GM18861 (cell line): ENCODE measurements around the gene ANKRD33B.
"Not testable (repeated sequence)": the region's sequence is repeated elsewhere in the genome, so short reads cannot be mapped to it uniquely, and the experiment has no call there.

ENCODE experiments used
- ATAC-seq: cut with Tn5 transposase; IDR thresholded peaks from one replicate; pipeline ENCODE4 v1.9.1; 2021; ENCODE audit not compliant: unreplicated experiment

ANKRD33B gene

DNA sequence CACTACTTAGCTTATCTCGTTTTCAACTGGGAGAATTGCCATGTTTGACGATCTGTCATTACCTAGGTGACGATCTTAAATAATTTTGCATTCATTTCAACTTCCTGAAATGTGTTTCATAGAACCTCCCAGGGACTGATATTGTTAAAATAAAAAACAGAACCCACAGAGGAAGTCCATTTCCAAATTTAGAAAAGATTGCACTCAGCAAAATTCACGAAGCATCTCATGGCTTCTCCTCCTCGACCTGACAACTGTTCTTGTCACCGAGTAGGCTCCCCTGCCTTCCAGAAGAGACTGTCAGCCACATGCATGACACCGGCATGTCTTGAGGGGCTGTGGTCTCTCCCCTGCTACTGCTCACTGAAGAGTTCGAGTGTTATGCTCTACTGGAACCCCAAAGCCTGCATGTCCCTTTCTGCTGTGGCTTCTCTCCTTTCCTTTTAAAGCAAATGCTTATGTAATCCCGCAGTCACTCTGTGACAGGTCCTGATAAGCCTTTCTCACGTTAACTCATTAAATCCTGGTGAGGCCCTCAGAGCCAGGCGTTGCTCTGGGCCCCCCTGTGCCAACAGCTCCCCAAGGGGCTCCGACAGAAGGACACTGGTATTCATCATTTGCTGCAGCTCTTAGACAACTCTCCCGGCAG is 26.8 kb upstream of the ANKRD33B start:
- peak; percentile 57 for ATAC-seq

DNA sequence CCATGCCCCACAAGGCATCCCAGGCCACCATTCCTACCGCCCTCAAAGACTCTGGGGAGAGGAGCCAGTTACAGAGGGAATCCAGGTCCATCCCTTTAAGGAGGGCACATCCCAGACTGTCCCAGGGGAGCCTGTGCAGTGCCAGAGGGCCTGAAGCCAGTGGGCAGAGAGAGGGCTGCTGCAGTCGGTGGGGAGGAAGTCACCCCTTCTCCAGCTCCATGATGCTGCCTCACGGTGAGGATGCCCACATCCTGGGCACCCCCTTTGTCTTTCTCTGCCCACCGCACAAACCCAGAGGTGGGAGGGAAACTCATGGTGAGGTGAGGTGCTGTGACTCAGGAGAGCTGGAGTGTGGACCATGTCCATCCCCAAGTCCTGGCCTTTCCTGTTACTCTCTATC is 26.2 kb upstream of the ANKRD33B start:
- peak; percentile 22 for ATAC-seq

DNA sequence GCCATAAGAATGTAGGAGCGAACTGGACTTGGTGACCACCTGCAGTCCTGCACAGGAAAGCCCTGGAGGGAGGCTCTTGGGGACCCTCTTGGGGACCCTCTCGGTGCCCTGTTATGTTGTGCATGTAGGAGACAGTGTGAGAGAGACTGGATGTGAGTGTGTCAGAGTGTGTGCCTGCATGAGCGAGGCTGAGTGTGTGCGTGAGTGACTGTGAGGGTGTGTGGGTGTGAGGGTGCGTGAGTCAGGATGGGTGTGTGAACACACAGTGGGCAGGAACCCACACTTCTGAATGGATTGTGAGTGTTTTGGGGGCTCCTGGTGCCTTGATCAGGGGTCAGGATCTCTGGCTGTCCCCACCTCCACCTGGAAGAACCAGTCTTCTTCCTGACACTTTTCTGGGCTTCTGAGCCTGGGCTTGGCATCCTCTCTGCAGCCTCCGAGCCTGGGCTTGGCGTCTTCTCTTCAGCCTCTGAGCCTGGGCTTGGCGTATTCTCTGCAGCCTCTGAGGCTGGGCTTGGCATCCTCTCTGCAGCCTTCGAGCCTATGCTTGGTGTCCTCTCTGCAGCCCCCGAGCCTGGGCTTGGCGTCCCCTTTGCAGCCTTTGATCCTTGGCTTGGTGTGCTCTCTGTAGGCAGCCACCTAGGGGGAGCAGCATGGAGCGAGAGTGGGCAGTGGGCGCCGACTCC is 25.6 kb upstream of the ANKRD33B start:
- no peak for ATAC-seq

DNA sequence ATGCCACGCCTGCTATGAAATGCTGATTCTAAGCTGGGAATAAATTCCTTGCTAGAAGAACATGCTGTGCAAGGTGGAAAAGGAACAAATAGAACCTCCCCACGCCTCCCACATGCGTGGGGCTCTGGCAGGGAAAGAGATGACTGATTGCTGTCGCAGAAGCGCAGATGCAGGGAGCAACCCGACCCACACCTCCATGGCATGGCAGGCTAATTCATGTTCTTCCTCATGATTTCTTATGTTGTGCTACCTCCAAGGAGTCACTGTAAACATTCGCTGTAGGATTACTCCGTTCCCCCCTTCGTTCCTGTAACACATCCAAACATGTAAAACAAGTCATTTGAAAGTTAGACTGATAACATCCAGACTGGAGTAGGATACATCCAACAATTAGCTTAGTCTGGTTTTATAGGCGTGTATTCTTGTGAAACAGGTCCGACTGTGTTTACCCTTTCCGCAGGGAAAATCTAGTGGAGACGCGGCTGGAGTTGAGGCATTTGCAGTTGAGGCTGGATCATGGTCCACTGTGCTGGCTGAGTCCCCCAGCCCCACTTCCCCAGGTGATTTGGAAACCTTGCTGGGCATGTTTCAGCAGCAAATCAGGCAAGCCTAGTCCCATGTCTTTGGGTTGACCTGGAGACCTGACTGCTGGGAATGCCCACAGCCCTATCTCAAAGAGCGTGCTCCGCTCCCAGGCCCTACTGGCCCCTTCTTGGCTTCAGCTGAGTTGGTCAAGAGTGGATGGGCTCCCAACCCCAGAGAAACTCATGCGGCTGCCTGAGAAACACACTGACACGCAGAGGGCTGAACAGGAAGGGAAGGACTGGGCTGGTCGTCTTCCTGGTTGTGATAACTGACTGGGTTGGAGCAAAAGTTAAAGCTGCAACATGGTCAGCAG is 24.8 kb upstream of the ANKRD33B start:
- ATAC-seq: no peak

DNA sequence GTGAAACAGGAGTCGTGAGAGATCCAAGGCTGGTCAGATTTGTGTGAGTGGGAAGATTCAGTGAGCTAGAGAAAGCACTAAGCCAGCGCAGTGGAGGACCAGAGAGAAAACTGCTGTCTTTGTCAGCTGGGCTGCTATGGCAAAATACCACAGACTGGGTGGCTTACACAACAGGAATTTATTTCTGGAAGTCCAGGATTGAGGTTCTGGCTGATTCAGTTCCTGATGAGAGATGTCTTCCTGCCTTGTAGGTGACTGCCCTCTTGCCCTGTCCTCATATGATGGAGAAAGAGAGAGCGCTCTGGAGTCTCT is 24.2 kb upstream of the ANKRD33B start:
- no peak for ATAC-seq

DNA sequence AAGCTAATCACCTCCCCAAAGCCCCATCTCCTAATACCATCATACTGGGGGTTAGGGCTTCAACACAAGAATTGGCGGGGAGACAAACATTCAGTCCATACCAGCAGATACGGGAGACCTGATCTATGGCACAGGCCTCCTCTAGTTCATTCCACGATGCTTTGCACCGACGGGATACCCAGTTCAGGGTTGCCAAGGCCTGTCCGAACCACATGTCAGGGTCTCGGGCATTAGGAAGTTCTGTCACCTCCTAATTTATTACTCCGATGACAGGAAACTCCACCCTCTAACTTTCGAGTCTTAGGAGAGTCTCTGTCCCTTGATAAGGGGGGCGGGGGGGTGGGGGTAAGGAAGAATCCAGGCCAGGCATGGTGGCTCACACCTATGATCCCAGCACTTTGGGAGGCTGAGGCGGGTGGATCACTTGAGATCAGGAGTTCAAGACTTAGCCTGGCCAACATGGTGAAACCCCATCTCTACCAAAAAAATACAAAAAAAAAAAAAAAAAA is 23.8 kb upstream of the ANKRD33B start:
- ATAC-seq: no peak

DNA sequence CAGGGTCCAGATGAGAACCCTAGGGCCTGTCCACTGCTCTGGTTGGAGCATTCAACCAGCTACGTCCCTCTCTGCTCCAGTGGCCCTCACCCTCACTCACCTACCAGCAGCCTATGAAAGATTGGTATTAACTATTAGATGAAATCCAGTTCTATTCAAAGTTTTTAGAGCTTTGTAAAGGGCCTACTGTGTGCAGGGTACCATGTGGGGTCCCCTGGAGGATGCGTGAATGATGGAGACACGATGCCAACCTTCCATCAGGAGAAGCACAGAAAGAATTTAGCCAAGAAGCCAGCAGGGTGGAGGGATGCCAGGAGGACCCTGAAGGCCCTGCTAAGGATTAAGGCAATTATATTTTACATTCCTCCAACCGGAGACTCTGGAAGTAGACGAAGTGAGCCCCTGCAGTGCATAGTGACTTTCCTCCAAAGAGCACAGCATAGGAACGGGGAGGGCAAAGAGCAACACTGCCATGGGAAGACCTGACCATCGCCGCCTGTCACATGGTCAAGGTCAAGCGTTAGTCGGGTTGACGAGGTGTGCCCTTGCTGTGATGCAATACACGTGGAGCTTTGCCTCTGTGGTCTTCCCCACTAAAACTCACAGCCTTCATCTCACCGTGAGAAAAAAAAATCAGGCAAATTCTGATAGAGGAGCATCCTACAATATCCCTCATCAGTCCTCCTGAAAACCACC is 22.8 kb upstream of the ANKRD33B start:
- ATAC-seq: no peak

DNA sequence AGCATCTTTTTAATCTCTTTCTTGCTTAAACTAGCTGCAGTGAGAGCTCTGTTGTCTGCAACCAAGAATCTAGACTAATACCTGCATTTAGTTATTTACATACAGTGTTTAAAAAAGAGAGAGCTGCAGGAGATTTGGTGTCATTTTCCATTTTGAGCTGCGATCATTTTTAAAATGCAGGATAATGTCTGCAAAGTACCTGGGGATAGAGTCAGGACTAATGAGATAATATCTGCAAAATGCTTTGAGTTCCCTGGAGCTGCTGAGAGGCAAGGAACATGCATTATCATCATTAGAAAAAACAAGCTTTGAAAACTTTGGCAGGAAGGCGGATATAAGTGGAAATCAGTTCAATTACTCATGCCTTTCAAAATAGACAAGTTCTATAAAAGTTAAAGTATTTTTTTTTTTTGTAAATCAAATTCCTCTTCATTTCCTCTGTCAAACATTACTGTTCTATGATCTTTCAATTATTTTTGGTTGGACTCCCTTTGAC is 21.8 kb upstream of the ANKRD33B start:
- ATAC-seq: no peak

DNA sequence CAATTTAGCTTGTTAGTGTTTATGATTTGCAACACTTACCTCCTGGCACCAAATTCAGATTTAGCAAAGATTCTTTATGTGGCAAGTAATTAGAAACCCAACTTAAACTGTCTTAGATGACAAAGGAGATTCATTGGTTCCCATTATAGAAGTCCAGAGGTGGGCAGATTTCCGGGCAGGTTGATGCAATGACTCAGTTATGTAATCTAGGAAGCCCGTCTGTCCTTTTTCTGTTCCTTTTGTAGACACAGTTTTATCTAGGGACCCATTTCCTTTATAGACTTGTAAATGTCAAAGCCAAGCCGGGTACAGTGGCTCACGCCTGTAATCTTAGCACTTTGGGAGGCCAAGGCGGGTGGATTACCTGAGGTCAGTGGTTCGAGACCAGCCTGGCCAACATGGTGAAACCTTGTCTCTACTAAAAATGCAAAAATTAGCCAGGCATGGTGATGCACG is 20.3 kb upstream of the ANKRD33B start:
- no peak for ATAC-seq

DNA sequence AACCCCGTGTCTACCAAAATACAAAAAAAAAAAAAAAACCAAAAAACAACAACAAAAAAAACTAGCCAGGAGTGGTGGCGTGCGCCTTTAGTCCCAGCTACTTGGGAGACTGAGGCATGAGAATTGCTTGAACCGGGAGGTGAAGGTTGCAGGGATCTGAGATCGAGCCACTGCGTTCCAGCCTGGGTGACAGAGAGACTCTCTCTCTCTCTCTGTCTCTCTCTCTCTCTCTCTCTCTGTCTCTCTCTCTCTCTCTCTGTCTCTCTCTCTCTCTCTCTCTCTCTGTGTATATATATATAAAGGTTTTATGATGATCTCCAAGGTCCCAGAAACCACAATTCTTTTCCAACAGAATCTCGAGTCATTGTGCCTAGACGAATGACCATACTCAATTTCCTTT is 18.8 kb upstream of the ANKRD33B start:
- ATAC-seq: no peak

DNA sequence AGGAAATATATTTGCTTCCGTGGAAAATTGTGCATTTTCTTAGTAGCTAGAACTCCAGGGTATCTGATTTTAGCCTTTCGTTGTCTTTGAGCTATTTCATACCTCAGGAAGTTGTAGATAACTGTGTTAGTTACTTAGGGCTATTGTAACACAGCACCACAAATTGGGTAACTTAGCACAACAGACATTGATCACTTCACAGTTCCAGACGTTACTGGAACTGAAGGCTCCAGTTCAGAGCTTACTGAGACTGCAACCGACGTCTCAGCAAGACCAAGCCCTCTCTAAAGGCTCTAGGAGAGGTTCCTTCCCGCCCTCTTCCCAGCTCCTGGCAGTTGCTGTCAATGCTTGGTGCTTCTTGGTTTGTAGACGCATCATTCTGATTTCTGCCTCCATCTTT is 17.7 kb upstream of the ANKRD33B start:
- no peak for ATAC-seq

DNA sequence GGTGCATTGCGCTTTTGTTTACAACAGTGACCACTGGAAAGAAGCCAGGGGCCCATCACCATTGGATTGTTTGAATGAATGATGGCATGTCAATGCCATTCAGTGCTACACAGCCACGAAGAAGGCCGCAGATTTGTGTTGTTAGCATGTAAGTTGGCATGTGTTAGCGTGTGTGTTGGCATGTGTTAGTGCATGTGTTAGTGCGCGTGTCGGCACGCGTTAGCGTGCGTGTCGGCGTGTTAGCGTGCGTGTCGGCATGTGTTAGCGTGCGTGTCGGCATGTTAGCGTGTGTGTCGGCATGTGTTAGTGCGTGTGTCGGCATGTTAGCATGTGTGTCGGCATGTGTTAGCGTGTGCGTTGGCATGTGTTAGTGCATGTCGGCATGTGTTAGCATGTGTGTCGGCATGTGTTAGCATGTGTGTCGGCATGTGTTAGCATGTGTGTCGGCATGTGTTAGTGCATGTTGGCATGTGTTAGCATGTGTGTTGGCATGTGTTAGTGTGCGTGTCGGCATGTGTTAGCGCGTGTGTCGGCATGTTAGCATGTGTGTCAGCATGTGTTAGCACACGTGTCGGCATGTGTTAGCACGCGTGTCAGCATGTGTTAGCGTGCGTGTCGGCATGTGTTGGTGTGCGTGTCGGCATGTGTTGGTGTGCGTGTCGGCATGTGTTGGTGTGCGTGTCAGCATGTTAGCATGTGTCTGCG is 15.3 kb upstream of the ANKRD33B start:
- ATAC-seq: no peak

DNA sequence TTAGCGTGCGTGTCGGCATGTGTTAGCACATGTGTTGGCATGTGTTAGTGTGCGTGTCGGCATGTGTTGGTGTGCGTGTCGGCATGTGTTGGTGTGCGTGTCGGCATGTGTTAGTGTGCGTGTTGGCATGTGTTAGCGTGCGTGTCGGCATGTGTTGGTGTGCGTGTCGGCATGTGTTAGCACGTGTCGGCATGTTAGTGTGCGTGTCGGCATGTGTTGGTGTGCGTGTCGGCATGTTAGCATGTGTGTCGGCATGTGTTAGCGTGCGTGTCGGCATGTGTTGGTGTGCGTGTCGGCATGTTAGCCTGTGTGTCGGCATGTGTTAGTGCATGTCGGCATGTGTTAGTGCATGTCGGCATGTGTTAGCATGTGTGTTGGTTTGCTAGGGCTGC is 14.8 kb upstream of the ANKRD33B start:
- not testable (repeated sequence) for ATAC-seq

DNA sequence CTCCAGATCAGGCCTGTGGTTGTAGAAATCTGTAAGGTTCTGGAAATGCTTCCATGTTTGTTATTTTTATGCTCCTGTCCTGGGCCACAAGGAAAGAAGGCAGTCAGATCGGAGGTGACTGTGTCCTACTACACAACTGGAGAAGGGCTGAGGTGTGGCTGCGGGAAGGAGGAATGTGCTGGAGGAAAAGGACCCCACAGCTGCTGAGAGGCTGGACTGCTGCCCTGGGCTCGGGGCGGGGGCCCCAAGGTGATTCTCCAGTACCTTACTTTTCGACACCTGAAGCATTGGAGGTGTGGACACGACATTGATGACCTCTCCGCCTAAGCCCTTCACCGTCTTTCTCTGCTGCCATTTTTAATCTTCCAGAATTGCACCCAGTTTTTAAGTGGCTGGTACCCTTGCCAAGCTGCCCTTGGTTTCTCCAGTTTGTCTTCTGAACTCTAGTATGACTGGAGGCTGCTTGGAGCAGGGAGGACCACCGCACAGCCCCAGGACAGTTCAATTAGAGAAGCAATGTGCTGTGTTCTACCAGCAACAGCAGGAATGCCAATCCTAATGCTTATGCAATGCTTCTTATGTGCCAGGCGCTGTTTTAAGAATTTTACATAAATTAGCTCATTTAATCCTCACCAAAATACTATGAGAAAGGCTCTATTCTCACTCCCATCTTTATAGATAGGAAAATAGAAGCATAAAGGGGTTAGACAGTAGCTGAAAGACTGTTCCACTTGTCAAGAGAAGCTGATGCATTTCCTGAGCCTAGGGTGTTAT is 13.5 kb upstream of the ANKRD33B start:
- no peak for ATAC-seq

DNA sequence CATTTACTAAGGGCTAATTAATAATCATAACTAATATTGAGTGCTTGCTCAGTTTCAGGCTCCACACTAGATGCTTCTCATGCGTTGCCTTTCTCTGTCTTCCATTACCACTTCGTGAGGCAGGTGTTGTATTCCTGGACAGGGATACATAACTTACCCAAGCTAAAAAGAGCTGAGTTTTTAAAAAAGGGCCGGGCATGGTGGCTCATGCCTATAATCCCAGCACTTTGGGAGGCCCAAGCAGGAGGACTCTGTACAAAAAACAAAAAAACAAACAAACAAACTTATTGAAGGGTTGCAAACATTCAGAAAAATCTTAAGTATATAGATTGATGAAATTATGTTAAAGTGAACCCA is 12.1 kb upstream of the ANKRD33B start:
- ATAC-seq: no peak

DNA sequence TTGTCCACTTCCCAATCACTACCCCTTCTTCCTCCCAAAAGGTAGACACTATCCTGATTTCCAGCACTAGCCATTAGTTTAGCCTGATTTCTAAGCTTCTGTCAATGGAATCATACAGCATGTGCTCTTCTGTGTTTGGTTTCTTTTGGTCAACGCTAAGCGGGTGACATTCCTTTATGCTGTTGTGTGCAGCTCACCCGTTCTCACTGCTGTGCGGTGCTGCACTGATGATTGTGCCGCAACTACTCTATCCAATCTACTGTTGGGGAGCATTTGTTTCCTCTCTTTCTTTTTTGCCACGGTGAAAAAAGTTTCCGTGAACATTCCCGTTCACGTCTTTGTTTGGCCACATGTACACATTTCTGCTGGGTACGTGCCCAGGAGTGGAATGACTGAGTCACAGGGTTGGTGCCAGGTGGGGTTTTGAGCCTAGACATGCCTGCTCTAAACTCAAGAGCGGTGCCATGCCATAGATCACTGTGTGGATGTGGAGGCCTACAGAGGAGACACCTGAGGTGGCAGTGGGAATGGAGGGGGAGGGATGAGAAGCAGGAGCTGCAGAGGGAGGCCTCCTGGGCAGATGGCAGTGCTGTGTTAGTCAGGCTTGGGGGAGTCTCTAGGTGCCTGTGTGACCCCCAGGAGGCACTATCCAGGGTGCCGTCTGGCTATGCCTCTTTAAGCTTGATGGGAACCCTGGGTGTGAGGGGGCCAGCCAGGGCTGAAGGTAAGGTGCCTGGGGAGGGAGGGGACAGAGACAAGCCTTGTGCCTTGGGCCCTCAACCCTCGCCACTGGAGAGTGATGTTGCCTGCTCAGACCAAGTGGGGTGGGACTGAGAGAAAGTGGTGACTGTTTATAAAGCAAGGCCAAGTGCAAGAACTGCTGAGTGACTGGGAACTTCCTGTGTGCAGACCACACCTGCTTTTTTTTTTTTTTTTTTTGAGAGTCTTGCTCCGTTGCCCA is 11.4 kb upstream of the ANKRD33B start:
- ATAC-seq: peak; percentile 65

DNA sequence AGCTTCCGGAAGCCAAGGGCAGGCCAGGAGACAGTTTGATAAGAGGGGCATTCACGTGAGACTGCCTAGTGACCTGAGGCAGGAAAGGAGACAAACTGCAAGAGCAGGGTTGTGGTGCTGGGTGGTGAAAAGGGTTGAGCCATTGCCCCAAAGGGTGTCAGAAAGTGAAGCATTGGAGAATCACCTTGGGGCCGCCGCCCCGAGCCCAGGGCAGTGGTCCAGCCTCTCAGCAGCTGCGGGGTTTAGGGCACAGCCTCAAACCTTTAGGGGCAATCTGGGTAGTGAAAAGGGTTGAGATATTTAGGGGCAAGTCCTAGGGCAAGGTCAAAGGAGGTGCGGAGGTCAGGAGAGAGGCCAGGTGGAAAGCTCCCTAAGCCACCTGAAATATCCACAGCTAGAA is 10.4 kb upstream of the ANKRD33B start:
- no peak for ATAC-seq

DNA sequence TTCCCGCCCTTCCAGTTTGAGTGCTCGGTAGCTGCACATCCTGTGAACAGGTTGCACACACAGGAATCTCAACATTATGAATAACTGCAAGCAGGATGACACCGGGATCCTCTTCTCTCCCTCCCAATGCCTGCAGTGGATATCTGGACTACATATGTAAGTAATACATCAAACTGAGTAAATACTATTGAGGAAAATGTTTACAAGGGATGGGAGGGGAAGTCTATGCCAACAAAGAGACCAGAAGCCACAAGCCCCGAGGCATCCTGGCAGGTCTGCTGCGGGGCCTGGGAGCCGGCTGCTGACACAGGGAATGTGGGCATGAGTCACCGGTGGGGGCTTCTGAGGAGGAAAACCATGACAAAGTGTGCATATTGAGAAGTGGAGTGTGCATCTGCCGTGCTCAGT is 8.6 kb upstream of the ANKRD33B start:
- ATAC-seq: no peak
